K562 (cell line): ENCODE data around the gene RGS6.

Source experiments
- BHLHE40 ChIP-seq: IDR thresholded peaks from 2 replicates; pipeline ENCODE4 v1.6.1; 2011; ENCODE audit warnings: low read length, improper control_type of control experiment
- CTCF ChIP-seq, 3 experiments: IDR thresholded peaks in 2 of 3; conservative IDR thresholded peaks in 1 of 3; 2 replicates each; pipeline ENCODE4 v1.5.1; 2011 to 2012; ENCODE audit warnings: low read length in 3 of 3, mild to moderate bottlenecking in 3 of 3, control low read depth in 2 of 3, improper control_type of control experiment in 1 of 3, inconsistent platforms in 1 of 3, low read depth in 1 of 3, mixed read lengths in 1 of 3, moderate library complexity in 1 of 3; ENCODE audit not compliant: insufficient read depth in 2 of 3
- FOXP1 ChIP-seq: sonication (generic); formaldehyde crosslinking; IDR thresholded peaks from 2 replicates; pipeline ENCODE4 v1.8.0; 2022; ENCODE audit warnings: mild to moderate bottlenecking, missing genetic modification reagents
- KLF1 ChIP-seq: fragments of 450-650 bp; IDR thresholded peaks from 2 replicates; pipeline ENCODE4 v1.6.1; 2016; ENCODE audit warnings: missing genetic modification characterization, missing compliant biosample characterization
- MCM5 ChIP-seq: fragments of 450-650 bp; IDR thresholded peaks from 2 replicates; pipeline ENCODE4 v1.6.1; 2016; ENCODE audit warnings: low read depth
- PCBP2 ChIP-seq: fragments of 200-400 bp; formaldehyde crosslinking; IDR thresholded peaks from 2 replicates; pipeline ENCODE4 v1.6.1; 2018; ENCODE audit warnings: low read length, low read depth, mild to moderate bottlenecking, moderate library complexity; ENCODE audit not compliant: poor library complexity, severe bottlenecking

- TF ChIP-seq CTCF (IDR thresholded peaks at IDR 0.05 in 2 of 3, conservative IDR thresholded peaks at IDR 0.05 in 1 of 3; ENCODE audit: insufficient read depth in 2 of 3, low read depth in 1 of 3, low read length in 3 of 3) (no peak), KLF1 (tag) (no peak), BHLHE40 (no peak), FOXP1 (CRISPR knock-in tag) (no peak), MCM5 (no peak), PCBP2 (no peak)
These were observed 547.3 kb downstream of the RGS6 start for GRCh38 chr14:72479461-72479931.
